ENCODE data around the gene GPC2. TPM values are rescaled to one million over a fixed set of nuclear protein-coding genes. Genes with fewer than 3 reads are reported as not detected.
"Not testable (repeated sequence)": the region's sequence is repeated elsewhere in the genome, so short reads cannot be mapped to it uniquely, and the experiment has no call there.

GPC2 gene
- total and polyA plus RNA-seq, 2 donors, result 8.5 to 11.2 TPM

- Histone ChIP-seq H3K27ac (ENCODE audit: low read depth in 1 of 2, low read length in 1 of 2) (peak overlapping the region; percentile 38 to 79), H3K27me3 (ENCODE audit: control insufficient read depth in 2 of 2, insufficient read depth in 1 of 2, low read length in 1 of 2) (no peaks in the 10 kb centered on the region), H3K9me3 (ENCODE audit: control insufficient read depth in 2 of 2, insufficient read depth in 1 of 2, low read length in 1 of 2) (no peaks in the 10 kb centered on the region), H3K36me3 (ENCODE audit: control insufficient read depth in 2 of 2, insufficient read depth in 2 of 2, low read length in 1 of 2) (no peaks in the 10 kb centered on the region), H3K4me1 (ENCODE audit: control insufficient read depth in 2 of 2, insufficient read depth in 2 of 2, low read length in 2 of 2) (peaks cover 22 to 52% of the 10 kb centered on the region in 2 donors), H3K4me3 (ENCODE audit: low read length in 2 of 2) (no peak overlapping the region)
- DNase-seq (ENCODE audit: low read depth in 6 of 9, low spot score in 9 of 9), result peak in 1 of 9 donors; percentile 67
- WGBS, result 7% methylated on average over 2 of the region's 2 CpGs
Measured at GRCh38 chr7:100191775-100192174, 14.6 kb upstream of the GPC2 start.

DNA sequence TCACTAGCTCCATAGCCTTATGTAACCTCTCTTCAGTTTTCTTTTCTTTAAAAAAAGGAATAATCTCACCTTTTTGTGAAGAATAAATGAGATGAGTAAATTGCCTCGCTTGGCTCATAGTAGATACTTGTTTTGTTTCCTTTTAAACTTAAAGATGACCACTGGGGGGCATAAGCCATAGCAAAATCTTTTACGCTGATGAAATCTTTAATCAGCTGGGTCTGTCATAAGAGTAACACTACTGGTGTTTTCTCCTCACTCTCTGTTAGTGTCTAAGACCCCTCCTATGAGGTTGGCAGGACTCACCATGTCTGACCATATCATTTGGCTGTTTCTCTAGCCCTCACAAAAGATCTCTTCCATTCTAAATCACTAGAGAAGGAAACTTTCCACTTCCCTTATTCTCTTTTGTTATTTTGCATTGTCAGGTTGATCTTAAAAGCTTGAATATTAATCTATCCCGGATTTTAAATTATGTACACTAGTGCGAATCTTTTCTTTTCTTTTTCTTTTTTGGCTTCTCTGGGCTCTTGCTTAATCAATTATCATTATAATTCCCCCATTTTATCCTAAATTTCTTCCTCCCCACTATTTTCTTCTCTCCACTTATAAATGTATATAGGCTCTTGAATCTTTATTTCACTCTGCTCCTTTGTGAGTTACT is 13.0 kb upstream of the GPC2 start:
- H3K27me3 ChIP-seq (ENCODE audit: control insufficient read depth in 2 of 2, insufficient read depth in 1 of 2, low read length in 1 of 2), result no peaks in the 10 kb centered on the region
- 56% methylated on average over 4 of the region's 4 CpGs for WGBS
- H3K9me3 ChIP-seq (ENCODE audit: control insufficient read depth in 2 of 2, insufficient read depth in 1 of 2, low read length in 1 of 2), result no peaks in the 10 kb centered on the region
- H3K27ac ChIP-seq (ENCODE audit: low read depth in 1 of 2, low read length in 1 of 2), result peak overlapping the region in 1 of 2 donors; percentile 31
- H3K4me3 ChIP-seq (ENCODE audit: low read length in 2 of 2), result no peak overlapping the region
- H3K4me1 ChIP-seq (ENCODE audit: control insufficient read depth in 2 of 2, insufficient read depth in 2 of 2, low read length in 2 of 2), result peaks cover 18 to 46% of the 10 kb centered on the region in 2 donors
- no peaks in the 10 kb centered on the region for H3K36me3 ChIP-seq (ENCODE audit: control insufficient read depth in 2 of 2, insufficient read depth in 2 of 2, low read length in 1 of 2)
- peak in 1 of 9 donors; percentile 79 for DNase-seq (ENCODE audit: low read depth in 6 of 9, low spot score in 9 of 9)

DNA sequence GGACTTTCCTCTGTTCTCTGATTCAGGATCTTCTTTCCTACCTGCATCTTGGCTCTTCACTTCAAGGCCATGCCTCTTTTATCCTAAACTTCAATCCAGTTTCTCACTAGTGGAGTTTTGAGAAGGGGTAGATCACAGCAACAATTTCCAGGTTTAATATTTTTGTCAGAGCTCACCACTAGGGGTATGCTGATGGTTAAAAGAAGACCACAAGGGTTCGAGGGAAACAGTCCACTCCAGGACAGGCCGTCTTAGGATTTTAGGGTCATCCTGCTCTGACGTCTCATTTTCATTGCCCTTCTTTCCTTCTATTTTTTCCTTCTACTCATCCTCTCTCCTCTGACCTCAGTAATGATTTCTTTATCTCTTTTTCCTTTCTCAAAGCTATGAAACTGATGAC is 11.9 kb upstream of the GPC2 start:
- H3K4me1 ChIP-seq (ENCODE audit: control insufficient read depth in 2 of 2, insufficient read depth in 2 of 2, low read length in 2 of 2), result peaks cover 16 to 38% of the 10 kb centered on the region in 2 donors
- no peaks in the 10 kb centered on the region for H3K9me3 ChIP-seq (ENCODE audit: control insufficient read depth in 2 of 2, insufficient read depth in 1 of 2, low read length in 1 of 2)
- no peak overlapping the region for H3K27ac ChIP-seq (ENCODE audit: low read depth in 1 of 2, low read length in 1 of 2)
- no peaks in the 10 kb centered on the region for H3K27me3 ChIP-seq (ENCODE audit: control insufficient read depth in 2 of 2, insufficient read depth in 1 of 2, low read length in 1 of 2)
- no peak for DNase-seq (ENCODE audit: low read depth in 6 of 9, low spot score in 9 of 9)
- no peak overlapping the region for H3K4me3 ChIP-seq (ENCODE audit: low read length in 2 of 2)
- no peaks in the 10 kb centered on the region for H3K36me3 ChIP-seq (ENCODE audit: control insufficient read depth in 2 of 2, insufficient read depth in 2 of 2, low read length in 1 of 2)
- 85% methylated on average over 3 of the region's 3 CpGs for WGBS

DNA sequence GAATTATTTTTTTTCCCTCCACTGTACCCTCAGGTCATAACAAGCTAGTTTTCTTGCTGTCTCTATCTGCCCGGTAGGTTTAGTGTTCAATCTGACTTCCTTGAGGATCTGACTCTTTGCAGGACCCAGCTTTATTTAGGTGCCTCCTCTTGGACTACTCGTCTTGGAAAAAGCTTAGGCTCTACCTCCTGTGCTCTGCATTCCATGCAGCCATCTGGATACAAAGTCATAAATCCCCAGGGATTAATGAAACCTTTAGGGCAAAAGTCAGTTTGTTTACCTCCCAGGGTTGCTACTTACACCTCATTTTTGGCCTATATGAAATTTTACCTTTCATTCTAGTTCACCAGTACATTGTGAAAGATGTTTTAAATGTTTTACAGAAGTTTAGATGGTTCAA is 8.5 kb upstream of the GPC2 start:
- Histone ChIP-seq H3K4me1 (ENCODE audit: control insufficient read depth in 2 of 2, insufficient read depth in 2 of 2, low read length in 2 of 2) (peaks cover 9 to 28% of the 10 kb centered on the region in 2 donors), H3K27ac (ENCODE audit: low read depth in 1 of 2, low read length in 1 of 2) (no peak overlapping the region), H3K36me3 (ENCODE audit: control insufficient read depth in 2 of 2, insufficient read depth in 2 of 2, low read length in 1 of 2) (no peaks in the 10 kb centered on the region), H3K27me3 (ENCODE audit: control insufficient read depth in 2 of 2, insufficient read depth in 1 of 2, low read length in 1 of 2) (no peaks in the 10 kb centered on the region), H3K4me3 (ENCODE audit: low read length in 2 of 2) (no peak overlapping the region), H3K9me3 (ENCODE audit: control insufficient read depth in 2 of 2, insufficient read depth in 1 of 2, low read length in 1 of 2) (no peaks in the 10 kb centered on the region)
- no peak for DNase-seq (ENCODE audit: low read depth in 6 of 9, low spot score in 9 of 9)
- WGBS, result 97% methylated on average over 2 of the region's 2 CpGs

DNA sequence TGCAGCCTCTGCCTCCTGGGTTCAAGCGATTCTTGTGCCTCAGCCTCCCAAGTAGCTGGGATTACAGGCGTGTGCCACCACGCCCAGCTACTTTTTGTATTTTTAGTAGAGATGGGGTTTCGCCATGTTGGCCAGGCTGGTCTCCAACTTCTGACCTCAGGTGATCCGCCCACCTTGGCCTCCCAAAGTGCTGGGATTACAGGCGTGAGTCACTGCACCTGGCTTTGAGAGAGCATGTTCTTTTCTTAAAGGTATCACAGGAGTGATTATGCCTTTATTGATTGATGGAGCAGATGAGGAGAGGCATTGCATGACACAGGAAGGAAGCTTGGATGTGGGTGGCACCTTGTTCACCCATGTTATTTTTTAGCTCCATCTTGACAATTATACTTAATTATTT is 5.9 kb upstream of the GPC2 start:
- not testable (repeated sequence) for H3K36me3 ChIP-seq (ENCODE audit: control insufficient read depth in 2 of 2, insufficient read depth in 2 of 2, low read length in 1 of 2); H3K9me3 ChIP-seq (ENCODE audit: control insufficient read depth in 2 of 2, insufficient read depth in 1 of 2, low read length in 1 of 2); H3K4me3 ChIP-seq (ENCODE audit: low read length in 2 of 2); H3K27me3 ChIP-seq (ENCODE audit: control insufficient read depth in 2 of 2, insufficient read depth in 1 of 2, low read length in 1 of 2); DNase-seq (ENCODE audit: low read depth in 6 of 9, low spot score in 9 of 9); H3K27ac ChIP-seq (ENCODE audit: low read depth in 1 of 2, low read length in 1 of 2)
- WGBS, result 95% methylated on average over 6 of the region's 6 CpGs
- peaks cover 11 to 44% of the 10 kb centered on the region in 2 donors for H3K4me1 ChIP-seq (ENCODE audit: control insufficient read depth in 2 of 2, insufficient read depth in 2 of 2, low read length in 2 of 2)

DNA sequence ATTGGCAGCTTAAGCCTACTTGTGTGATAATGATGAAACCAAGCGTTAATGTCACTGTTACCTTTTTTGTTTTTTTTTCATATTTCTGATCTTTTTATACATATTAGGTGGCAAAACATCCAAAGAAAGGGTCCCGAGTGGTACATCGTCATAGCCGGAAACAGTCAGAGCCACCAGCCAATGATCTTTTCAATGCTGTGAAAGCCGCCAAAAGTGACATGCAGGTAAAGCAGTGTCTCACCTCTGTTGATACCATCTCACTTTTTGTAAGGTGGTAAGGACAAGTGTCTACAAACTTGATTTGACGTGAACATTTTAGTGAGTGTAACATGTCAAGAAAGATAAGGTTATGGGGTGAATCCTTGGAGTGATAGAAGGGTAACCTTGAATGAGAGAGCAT is 5.4 kb upstream of the GPC2 start:
- Histone ChIP-seq H3K4me1 (ENCODE audit: control insufficient read depth in 2 of 2, insufficient read depth in 2 of 2, low read length in 2 of 2) (peaks cover 12 to 48% of the 10 kb centered on the region in 2 donors), H3K9me3 (ENCODE audit: control insufficient read depth in 2 of 2, insufficient read depth in 1 of 2, low read length in 1 of 2) (peaks cover 0 to 14% of the 10 kb centered on the region in 2 donors), H3K27ac (ENCODE audit: low read depth in 1 of 2, low read length in 1 of 2) (peak overlapping the region in 1 of 2 donors; percentile 73)
- not testable (repeated sequence) for H3K4me3 ChIP-seq (ENCODE audit: low read length in 2 of 2); H3K27me3 ChIP-seq (ENCODE audit: control insufficient read depth in 2 of 2, insufficient read depth in 1 of 2, low read length in 1 of 2); H3K36me3 ChIP-seq (ENCODE audit: control insufficient read depth in 2 of 2, insufficient read depth in 2 of 2, low read length in 1 of 2); DNase-seq (ENCODE audit: low read depth in 6 of 9, low spot score in 9 of 9)
- 84% methylated on average over 6 of the region's 6 CpGs for WGBS

DNA sequence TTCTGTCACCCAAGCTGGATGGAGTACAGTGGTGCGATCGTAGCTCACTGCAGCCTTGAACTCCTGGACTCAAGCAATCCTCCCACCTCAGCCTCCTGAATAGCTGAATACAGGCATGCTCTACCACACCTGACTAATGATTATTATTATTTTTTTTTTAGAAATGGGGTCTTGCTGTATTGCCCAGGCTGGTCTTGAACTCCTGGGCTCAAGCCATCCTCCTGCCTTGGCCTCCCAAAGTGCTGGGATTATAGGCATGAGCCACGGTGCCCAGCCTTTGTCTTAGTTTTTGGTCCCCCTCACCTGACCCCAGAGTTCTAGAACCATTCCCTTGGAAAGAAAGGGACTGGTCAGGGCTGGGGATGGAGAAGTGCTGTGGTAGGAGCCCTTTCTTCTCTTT is 2.9 kb upstream of the GPC2 start:
- DNase-seq (ENCODE audit: low read depth in 6 of 9, low spot score in 9 of 9); H3K27me3 ChIP-seq (ENCODE audit: control insufficient read depth in 2 of 2, insufficient read depth in 1 of 2, low read length in 1 of 2); H3K4me3 ChIP-seq (ENCODE audit: low read length in 2 of 2); H3K36me3 ChIP-seq (ENCODE audit: control insufficient read depth in 2 of 2, insufficient read depth in 2 of 2, low read length in 1 of 2): not testable (repeated sequence)
- 95% methylated on average over 3 of the region's 3 CpGs for WGBS
- Histone ChIP-seq H3K27ac (ENCODE audit: low read depth in 1 of 2, low read length in 1 of 2) (peak overlapping the region; percentile 80 to 87), H3K9me3 (ENCODE audit: control insufficient read depth in 2 of 2, insufficient read depth in 1 of 2, low read length in 1 of 2) (peaks cover 0 to 20% of the 10 kb centered on the region in 2 donors), H3K4me1 (ENCODE audit: control insufficient read depth in 2 of 2, insufficient read depth in 2 of 2, low read length in 2 of 2) (peaks cover 18 to 66% of the 10 kb centered on the region in 2 donors)

DNA sequence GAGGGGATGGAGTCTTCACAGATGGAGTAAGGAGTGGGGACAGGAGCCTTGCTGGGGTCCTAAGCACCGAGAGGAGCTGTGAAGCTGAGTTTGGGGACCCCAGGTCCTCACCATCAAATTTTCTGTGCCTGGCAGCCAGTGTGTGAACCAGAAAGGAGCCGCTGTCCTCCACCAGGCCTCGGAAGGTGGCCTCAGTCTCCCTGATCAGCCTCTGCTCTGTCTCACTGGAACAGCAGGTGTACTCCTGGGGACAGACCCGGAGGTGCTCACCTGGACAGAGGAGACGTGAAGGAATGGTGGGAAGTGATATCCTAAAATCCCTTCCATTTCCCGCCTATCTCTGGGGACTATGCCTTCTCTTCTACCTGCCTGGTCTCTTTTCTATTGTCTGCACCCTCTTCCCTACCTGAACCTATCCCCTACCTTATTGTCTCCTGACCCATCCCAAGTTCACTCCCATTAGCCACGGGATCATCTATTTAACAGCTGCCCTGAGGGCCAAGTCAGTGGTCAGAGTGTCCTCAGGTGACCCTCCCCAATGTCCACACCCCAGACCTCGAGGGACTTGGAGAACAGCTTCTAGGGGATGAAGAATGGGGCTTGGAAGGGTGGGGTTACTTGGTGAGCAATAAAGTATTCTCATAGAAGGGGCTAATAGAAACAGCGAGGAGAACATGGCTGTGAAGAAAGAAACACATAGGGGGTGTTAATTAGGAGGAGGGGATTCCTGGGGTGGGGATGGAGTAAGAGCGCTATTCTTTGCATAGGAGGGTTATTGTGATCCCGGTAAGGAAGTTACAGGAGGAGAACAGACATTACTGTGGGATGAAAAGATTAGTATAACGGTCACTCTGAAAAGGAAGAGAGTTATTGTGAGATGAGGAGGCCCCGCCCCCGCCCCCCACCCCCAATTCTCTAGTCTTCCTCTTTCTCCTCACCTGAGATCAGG is 811 bp downstream of the GPC2 start:
- peaks cover 4 to 18% of the 10 kb centered on the region in 2 donors for H3K36me3 ChIP-seq (ENCODE audit: control insufficient read depth in 2 of 2, insufficient read depth in 2 of 2, low read length in 1 of 2)
- peak overlapping the region; percentile 74 to 87 for H3K4me3 ChIP-seq (ENCODE audit: low read length in 2 of 2)
- H3K27ac ChIP-seq (ENCODE audit: low read depth in 1 of 2, low read length in 1 of 2), result no peak overlapping the region
- WGBS, result 60% methylated on average over 14 of the region's 14 CpGs
- peaks cover 18 to 69% of the 10 kb centered on the region in 2 donors for H3K4me1 ChIP-seq (ENCODE audit: control insufficient read depth in 2 of 2, insufficient read depth in 2 of 2, low read length in 2 of 2)
- peaks cover 0 to 3% of the 10 kb centered on the region in 2 donors for H3K27me3 ChIP-seq (ENCODE audit: control insufficient read depth in 2 of 2, insufficient read depth in 1 of 2, low read length in 1 of 2)
- no peak for DNase-seq (ENCODE audit: low read depth in 6 of 9, low spot score in 9 of 9)
- H3K9me3 ChIP-seq (ENCODE audit: control insufficient read depth in 2 of 2, insufficient read depth in 1 of 2, low read length in 1 of 2), result peaks cover 0 to 20% of the 10 kb centered on the region in 2 donors

Measured in thymus (tissue), 11 donors.